ENCODE data around the gene LSM3.

LSM3 gene

GRCh38 chr3:14145670-14146380, 32.8 kb upstream of the LSM3 start:
- ATAC-seq (replicated peaks; ENCODE audit: extremely low read depth, poor library complexity, severe bottlenecking) (no peak), DNase-seq (ENCODE audit: low spot score in 2 of 2) (no peak)
- Mint-ChIP-seq H3K4me3 (no peak overlapping the region), H3K27ac (ENCODE audit: low read depth) (peak overlapping the region; percentile 99), H3K9me3 (no peaks in the 10 kb centered on the region), H3K4me1 (peaks cover 59% of the 10 kb centered on the region), H3K27me3 (no peaks in the 10 kb centered on the region), H3K36me3 (ENCODE audit: insufficient read depth) (peaks cover 50% of the 10 kb centered on the region)

- Mint-ChIP-seq H3K27me3 (no peaks in the 10 kb centered on the region), H3K36me3 (ENCODE audit: insufficient read depth) (peaks cover 52% of the 10 kb centered on the region), H3K9me3 (no peaks in the 10 kb centered on the region), H3K4me1 (peaks cover 55% of the 10 kb centered on the region), H3K27ac (ENCODE audit: low read depth) (peak overlapping the region; percentile 99), H3K4me3 (no peak overlapping the region)
- no peak for DNase-seq (ENCODE audit: low spot score in 2 of 2)
- ATAC-seq (replicated peaks; ENCODE audit: extremely low read depth, poor library complexity, severe bottlenecking), result no peak
These were observed 32.1 kb upstream of the LSM3 start for GRCh38 chr3:14146381-14147065.

GRCh38 chr3:14147066-14147435, 31.6 kb upstream of the LSM3 start:
- no peak for DNase-seq (ENCODE audit: low spot score in 2 of 2)
- ATAC-seq (replicated peaks; ENCODE audit: extremely low read depth, poor library complexity, severe bottlenecking), result no peak
- H3K9me3 Mint-ChIP-seq, result no peaks in the 10 kb centered on the region
- H3K27ac Mint-ChIP-seq (ENCODE audit: low read depth), result peak overlapping the region; percentile 99
- no peaks in the 10 kb centered on the region for H3K27me3 Mint-ChIP-seq
- H3K4me3 Mint-ChIP-seq, result no peak overlapping the region
- H3K4me1 Mint-ChIP-seq, result peaks cover 50% of the 10 kb centered on the region
- H3K36me3 Mint-ChIP-seq (ENCODE audit: insufficient read depth), result peaks cover 48% of the 10 kb centered on the region

GRCh38 chr3:14147617-14148016, 31.0 kb upstream of the LSM3 start:
- ATAC-seq (replicated peaks; ENCODE audit: extremely low read depth, poor library complexity, severe bottlenecking) (no peak), DNase-seq (ENCODE audit: low spot score in 2 of 2) (no peak)
- peaks cover 42% of the 10 kb centered on the region for H3K36me3 Mint-ChIP-seq (ENCODE audit: insufficient read depth)
- H3K9me3 Mint-ChIP-seq, result no peaks in the 10 kb centered on the region
- no peaks in the 10 kb centered on the region for H3K27me3 Mint-ChIP-seq
- peaks cover 44% of the 10 kb centered on the region for H3K4me1 Mint-ChIP-seq
- no peak overlapping the region for H3K4me3 Mint-ChIP-seq
- peak overlapping the region; percentile 99 for H3K27ac Mint-ChIP-seq (ENCODE audit: low read depth)

GRCh38 chr3:14148041-14148985, 30.3 kb upstream of the LSM3 start:
- H3K4me3 Mint-ChIP-seq, result no peak overlapping the region
- H3K27ac Mint-ChIP-seq (ENCODE audit: low read depth), result peak overlapping the region; percentile 99
- no peaks in the 10 kb centered on the region for H3K27me3 Mint-ChIP-seq
- DNase-seq (ENCODE audit: low spot score in 2 of 2) (no peak), ATAC-seq (replicated peaks; ENCODE audit: extremely low read depth, poor library complexity, severe bottlenecking) (no peak)
- H3K36me3 Mint-ChIP-seq (ENCODE audit: insufficient read depth), result peaks cover 43% of the 10 kb centered on the region
- H3K4me1 Mint-ChIP-seq, result peaks cover 40% of the 10 kb centered on the region
- H3K9me3 Mint-ChIP-seq, result no peaks in the 10 kb centered on the region

- no peak for ATAC-seq (replicated peaks; ENCODE audit: extremely low read depth, poor library complexity, severe bottlenecking)
- no peak for DNase-seq (ENCODE audit: low spot score in 2 of 2)
- H3K9me3 Mint-ChIP-seq, result no peaks in the 10 kb centered on the region
- peaks cover 27% of the 10 kb centered on the region for H3K4me1 Mint-ChIP-seq
- no peaks in the 10 kb centered on the region for H3K27me3 Mint-ChIP-seq
- H3K4me3 Mint-ChIP-seq, result peak overlapping the region; percentile 19
- H3K36me3 Mint-ChIP-seq (ENCODE audit: insufficient read depth), result peaks cover 39% of the 10 kb centered on the region
- peak overlapping the region; percentile 68 for H3K27ac Mint-ChIP-seq (ENCODE audit: low read depth)
These were observed 28.5 kb upstream of the LSM3 start for GRCh38 chr3:14150078-14150477.

GRCh38 chr3:14150491-14151230, 28.0 kb upstream of the LSM3 start:
- no peak for ATAC-seq (replicated peaks; ENCODE audit: extremely low read depth, poor library complexity, severe bottlenecking)
- Mint-ChIP-seq H3K27ac (ENCODE audit: low read depth) (peak overlapping the region; percentile 68), H3K36me3 (ENCODE audit: insufficient read depth) (peaks cover 38% of the 10 kb centered on the region), H3K27me3 (no peaks in the 10 kb centered on the region), H3K4me3 (peak overlapping the region; percentile 19), H3K9me3 (no peaks in the 10 kb centered on the region), H3K4me1 (peaks cover 21% of the 10 kb centered on the region)
- no peak for DNase-seq (ENCODE audit: low spot score in 2 of 2)

GRCh38 chr3:14151471-14152083, 27.0 kb upstream of the LSM3 start:
- H3K4me1 Mint-ChIP-seq, result peaks cover 12% of the 10 kb centered on the region
- no peak overlapping the region for H3K4me3 Mint-ChIP-seq
- ATAC-seq (replicated peaks; ENCODE audit: extremely low read depth, poor library complexity, severe bottlenecking) (no peak), DNase-seq (ENCODE audit: low spot score in 2 of 2) (no peak)
- peak overlapping the region; percentile 44 for H3K27ac Mint-ChIP-seq (ENCODE audit: low read depth)
- H3K36me3 Mint-ChIP-seq (ENCODE audit: insufficient read depth), result peaks cover 42% of the 10 kb centered on the region
- H3K9me3 Mint-ChIP-seq, result no peaks in the 10 kb centered on the region
- no peaks in the 10 kb centered on the region for H3K27me3 Mint-ChIP-seq

GRCh38 chr3:14152233-14152962, 26.2 kb upstream of the LSM3 start:
- DNase-seq (ENCODE audit: low spot score in 2 of 2) (no peak), ATAC-seq (replicated peaks; ENCODE audit: extremely low read depth, poor library complexity, severe bottlenecking) (no peak)
- H3K27me3 Mint-ChIP-seq, result no peaks in the 10 kb centered on the region
- peaks cover 40% of the 10 kb centered on the region for H3K36me3 Mint-ChIP-seq (ENCODE audit: insufficient read depth)
- H3K4me1 Mint-ChIP-seq, result peaks cover 6% of the 10 kb centered on the region
- H3K4me3 Mint-ChIP-seq, result no peak overlapping the region
- H3K27ac Mint-ChIP-seq (ENCODE audit: low read depth), result peak overlapping the region; percentile 44
- H3K9me3 Mint-ChIP-seq, result no peaks in the 10 kb centered on the region

GRCh38 chr3:14152963-14153355, 25.7 kb upstream of the LSM3 start:
- Mint-ChIP-seq H3K27me3 (no peaks in the 10 kb centered on the region), H3K4me3 (no peak overlapping the region), H3K9me3 (no peaks in the 10 kb centered on the region), H3K27ac (ENCODE audit: low read depth) (peak overlapping the region; percentile 44), H3K4me1 (peaks cover 5% of the 10 kb centered on the region), H3K36me3 (ENCODE audit: insufficient read depth) (peaks cover 40% of the 10 kb centered on the region)
- no peak for ATAC-seq (replicated peaks; ENCODE audit: extremely low read depth, poor library complexity, severe bottlenecking)
- DNase-seq (ENCODE audit: low spot score in 2 of 2), result no peak

- Mint-ChIP-seq H3K9me3 (no peaks in the 10 kb centered on the region), H3K4me1 (peaks cover 5% of the 10 kb centered on the region), H3K4me3 (no peak overlapping the region), H3K27me3 (no peaks in the 10 kb centered on the region), H3K27ac (ENCODE audit: low read depth) (no peak overlapping the region), H3K36me3 (ENCODE audit: insufficient read depth) (peaks cover 46% of the 10 kb centered on the region)
- ATAC-seq (replicated peaks; ENCODE audit: extremely low read depth, poor library complexity, severe bottlenecking) (no peak), DNase-seq (ENCODE audit: low spot score in 2 of 2) (no peak)
These were observed 25.0 kb upstream of the LSM3 start for GRCh38 chr3:14153663-14154062.
